ENCODE measurements around the gene LOC101059915.

The LOC101059915 gene

DNA sequence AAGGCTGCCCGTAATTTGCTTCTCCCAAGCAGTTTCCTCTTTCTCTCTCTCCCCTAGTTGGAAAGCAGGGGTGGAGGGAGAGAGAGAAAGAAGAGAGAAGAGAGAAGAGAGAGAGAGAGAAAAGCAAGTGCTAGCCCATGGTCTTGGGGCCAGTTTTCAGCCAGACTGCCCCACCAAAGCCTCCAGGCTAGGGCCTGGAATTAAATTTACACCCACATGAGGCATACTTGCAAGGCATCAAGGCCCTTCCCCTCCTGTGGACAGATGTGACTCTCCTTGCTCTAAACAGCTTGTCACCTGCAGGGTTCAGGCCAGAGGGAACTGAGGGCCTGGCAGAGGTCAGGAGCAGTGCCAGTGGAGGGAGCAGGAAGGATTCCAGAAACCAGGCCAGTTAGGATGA lies 47.4 kb upstream of the LOC101059915 start:
- intact Hi-C loops (cut with DNase I, micrococcal nuclease): no loop called here
- DNase-seq: no peak
- peaks cover 22% of the 10 kb centered on the region for H3K4me1 ChIP-seq (ENCODE audit: low read depth)
- no peaks in the 10 kb centered on the region for H3K9me3 ChIP-seq
- no peak overlapping the region for H3K4me3 ChIP-seq
- TF ChIP-seq, protein P1, sequence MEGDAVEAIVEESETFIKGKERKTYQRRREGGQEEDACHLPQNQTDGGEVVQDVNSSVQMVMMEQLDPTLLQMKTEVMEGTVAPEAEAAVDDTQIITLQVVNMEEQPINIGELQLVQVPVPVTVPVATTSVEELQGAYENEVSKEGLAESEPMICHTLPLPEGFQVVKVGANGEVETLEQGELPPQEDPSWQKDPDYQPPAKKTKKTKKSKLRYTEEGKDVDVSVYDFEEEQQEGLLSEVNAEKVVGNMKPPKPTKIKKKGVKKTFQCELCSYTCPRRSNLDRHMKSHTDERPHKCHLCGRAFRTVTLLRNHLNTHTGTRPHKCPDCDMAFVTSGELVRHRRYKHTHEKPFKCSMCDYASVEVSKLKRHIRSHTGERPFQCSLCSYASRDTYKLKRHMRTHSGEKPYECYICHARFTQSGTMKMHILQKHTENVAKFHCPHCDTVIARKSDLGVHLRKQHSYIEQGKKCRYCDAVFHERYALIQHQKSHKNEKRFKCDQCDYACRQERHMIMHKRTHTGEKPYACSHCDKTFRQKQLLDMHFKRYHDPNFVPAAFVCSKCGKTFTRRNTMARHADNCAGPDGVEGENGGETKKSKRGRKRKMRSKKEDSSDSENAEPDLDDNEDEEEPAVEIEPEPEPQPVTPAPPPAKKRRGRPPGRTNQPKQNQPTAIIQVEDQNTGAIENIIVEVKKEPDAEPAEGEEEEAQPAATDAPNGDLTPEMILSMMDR (IDR thresholded peaks at IDR 0.05): no peak
- H3K36me3 ChIP-seq (ENCODE audit: low read depth): no peaks in the 10 kb centered on the region
- no peak for ATAC-seq

DNA sequence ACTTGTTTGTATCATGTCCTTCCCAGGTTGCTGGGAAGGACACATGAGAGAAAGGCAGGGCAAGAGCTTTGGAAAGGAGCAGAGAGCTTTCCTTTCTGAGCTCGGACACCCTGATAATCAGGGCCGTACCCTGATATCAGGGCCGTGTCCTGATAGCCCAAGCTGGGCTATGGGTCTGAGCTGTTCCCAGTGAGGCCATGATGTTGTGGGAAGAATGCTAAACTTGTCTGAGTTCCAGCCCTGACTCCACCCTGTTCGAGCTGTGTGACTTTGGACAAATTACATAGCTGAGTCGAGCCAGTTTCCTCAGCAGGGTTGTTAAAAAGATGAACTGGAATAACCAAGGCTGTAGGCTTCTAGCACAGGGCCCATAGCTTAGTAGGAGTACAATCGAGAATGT lies 45.7 kb upstream of the LOC101059915 start:
- peaks cover 29% of the 10 kb centered on the region for H3K4me1 ChIP-seq (ENCODE audit: low read depth)
- ATAC-seq (peak; percentile 28), DNase-seq (peak in 2 of 3 donors; percentile 43 to 56)
- H3K9me3 ChIP-seq: no peaks in the 10 kb centered on the region
- intact Hi-C loops (cut with DNase I, micrococcal nuclease): no loop called here
- TF ChIP-seq, protein P1 (IDR thresholded peaks at IDR 0.05): no peak
- no peak overlapping the region for H3K4me3 ChIP-seq
- no peaks in the 10 kb centered on the region for H3K36me3 ChIP-seq (ENCODE audit: low read depth)

GRCh38 chrX:71622032-71622575 lies 45.2 kb upstream of the LOC101059915 start:
- Histone ChIP-seq H3K36me3 (ENCODE audit: low read depth) (no peaks in the 10 kb centered on the region), H3K4me3 (no peak overlapping the region), H3K4me1 (ENCODE audit: low read depth) (peaks cover 33% of the 10 kb centered on the region), H3K9me3 (no peaks in the 10 kb centered on the region)
- ATAC-seq (no peak), DNase-seq (no peak)
- TF ChIP-seq, protein P1 (IDR thresholded peaks at IDR 0.05): no peak
- intact Hi-C loops (cut with DNase I, micrococcal nuclease): no loop called here

- DNase-seq (peak; percentile 82 to 91 (median 84)), ATAC-seq (peak; percentile 78)
- H3K4me3 ChIP-seq: no peak overlapping the region
- H3K9me3 ChIP-seq: no peaks in the 10 kb centered on the region
- TF ChIP-seq, protein P1 (IDR thresholded peaks at IDR 0.05): no peak
- H3K4me1 ChIP-seq (ENCODE audit: low read depth): peaks cover 33% of the 10 kb centered on the region
- intact Hi-C loops (cut with DNase I, micrococcal nuclease): no loop called here
- H3K36me3 ChIP-seq (ENCODE audit: low read depth): no peaks in the 10 kb centered on the region
Measured at GRCh38 chrX:71622576-71623450, 44.5 kb upstream of the LOC101059915 start.

- Histone ChIP-seq H3K36me3 (ENCODE audit: low read depth) (no peaks in the 10 kb centered on the region), H3K4me1 (ENCODE audit: low read depth) (peaks cover 33% of the 10 kb centered on the region), H3K9me3 (no peaks in the 10 kb centered on the region), H3K4me3 (no peak overlapping the region)
- ATAC-seq: peak; percentile 5
- intact Hi-C loops (cut with DNase I, micrococcal nuclease): no loop called here
- peak in 1 of 3 donors; percentile 43 for DNase-seq
- TF ChIP-seq, protein P1 (IDR thresholded peaks at IDR 0.05): no peak
Measured at GRCh38 chrX:71623714-71624113, 43.6 kb upstream of the LOC101059915 start.

All from mucosa of descending colon (tissue), 3 donors.